GM18907 (cell line): Measurements from ENCODE around the gene RAF1.
"Not testable (repeated sequence)": the region's sequence is repeated elsewhere in the genome, so short reads cannot be mapped to it uniquely, and the experiment has no call there.

Experiments
- ATAC-seq: cut with Tn5 transposase; IDR thresholded peaks from one replicate; pipeline ENCODE4 v1.9.1; 2021; ENCODE audit warnings: mild to moderate bottlenecking, moderate library complexity; ENCODE audit not compliant: unreplicated experiment

RAF1 gene

DNA sequence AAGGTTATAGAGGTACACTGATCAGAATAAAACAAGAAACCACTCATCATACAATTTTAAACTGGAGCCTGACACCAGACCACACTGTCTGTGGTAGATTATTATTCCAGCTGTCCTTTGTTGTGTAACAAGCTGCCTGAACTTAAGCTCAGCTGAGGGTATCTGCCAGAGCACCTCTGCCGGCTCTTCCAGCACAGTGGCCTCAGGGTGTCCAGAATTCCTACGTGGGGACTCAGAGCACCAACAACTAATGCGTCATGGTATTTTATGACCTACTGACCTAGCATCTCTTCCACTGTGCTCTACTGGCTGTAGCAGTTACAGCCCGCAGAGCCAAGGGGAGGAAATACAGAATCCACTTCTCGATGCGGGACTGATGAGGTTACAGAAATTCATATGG is 15.6 kb upstream of the RAF1 start:
- ATAC-seq = no peak

DNA sequence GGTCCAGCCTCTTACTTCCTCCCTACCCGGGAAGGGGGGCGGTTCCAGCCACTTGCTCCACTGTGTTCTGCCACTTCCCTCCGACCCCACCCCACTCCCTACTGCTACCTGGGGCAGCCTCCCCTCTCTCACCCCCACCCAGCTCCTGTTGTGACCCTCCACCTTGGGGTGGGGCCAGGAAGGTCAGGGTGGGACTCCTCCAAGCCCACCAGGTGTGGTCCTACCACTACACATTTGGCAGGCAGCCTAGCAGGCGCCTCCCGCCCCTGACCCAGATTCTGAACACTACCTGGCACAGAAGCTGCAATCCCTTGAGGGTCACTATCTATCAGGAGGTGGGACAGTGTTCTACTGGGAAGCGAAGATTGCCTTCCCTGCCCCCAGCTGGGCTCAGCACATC is 13.7 kb upstream of the RAF1 start:
- no peak for ATAC-seq

DNA sequence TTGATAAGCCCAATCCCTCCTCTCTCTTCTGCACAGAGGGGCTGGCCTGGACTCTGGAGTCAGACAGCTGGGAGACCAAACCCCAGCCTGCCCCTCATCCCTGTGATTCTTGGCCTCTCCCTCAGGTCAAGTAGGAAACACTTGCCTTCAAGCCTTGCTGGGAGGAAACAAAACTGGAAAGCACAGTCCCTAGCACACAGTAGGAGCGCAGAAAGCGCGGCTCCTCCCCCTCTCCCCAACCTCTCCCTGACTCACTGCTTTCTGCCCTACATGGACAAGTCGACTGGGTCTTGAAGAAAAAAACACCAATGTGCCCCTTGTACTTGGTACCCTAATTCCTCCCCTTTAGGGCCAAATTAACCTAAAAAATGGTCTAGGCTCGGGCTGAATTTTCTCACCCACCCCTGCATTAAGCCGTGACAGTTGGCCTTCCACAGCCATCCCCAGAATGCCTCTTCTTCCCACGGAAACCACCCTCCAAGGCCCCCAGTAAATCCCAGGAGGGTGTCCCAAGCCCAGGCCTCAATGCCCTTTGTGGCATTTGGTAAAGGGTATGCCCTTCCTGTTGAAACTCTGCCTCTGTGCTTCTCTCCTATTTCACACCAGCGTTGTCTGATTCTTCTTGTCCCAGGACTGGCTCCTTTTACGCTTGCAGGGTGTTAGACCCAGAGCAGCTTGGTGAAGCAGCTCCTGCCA is 11.3 kb upstream of the RAF1 start:
- ATAC-seq = no peak

DNA sequence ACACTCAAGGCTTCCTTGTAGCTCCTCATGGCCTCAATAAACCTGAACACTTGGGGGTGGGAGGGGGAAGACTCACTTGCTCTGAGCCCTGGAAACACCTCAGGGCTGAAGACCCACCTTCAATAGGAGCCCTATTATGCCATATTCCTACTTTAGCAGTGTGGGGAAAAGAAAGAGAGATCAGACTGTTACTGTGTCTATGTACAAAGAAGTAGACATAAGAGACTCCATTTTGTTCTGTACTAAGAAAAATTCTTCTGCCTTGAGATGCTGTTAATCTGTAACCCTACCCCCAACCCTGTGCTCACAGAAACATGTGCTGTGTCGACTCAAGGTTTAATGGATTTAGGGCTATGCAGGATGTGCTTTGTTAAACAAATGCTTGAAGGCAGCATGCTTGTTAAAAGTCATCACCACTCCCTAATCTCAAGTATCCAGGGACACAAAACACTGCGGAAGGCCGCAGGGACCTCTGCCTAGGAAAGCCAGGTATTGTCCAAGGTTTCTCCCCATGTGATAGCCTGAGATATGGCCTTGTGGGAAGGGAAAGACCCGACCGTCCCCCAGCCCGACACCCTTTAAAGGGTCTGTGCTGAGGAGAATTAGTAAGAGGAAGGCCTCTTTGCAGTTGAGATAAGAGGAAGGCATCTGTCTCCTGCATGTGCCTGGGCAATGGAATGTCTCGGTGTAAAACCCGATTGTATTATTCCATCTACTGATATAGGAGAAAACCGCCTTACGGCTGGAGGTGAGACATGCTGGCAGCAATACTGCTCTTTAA is 10.2 kb upstream of the RAF1 start:
- not testable (repeated sequence) for ATAC-seq

DNA sequence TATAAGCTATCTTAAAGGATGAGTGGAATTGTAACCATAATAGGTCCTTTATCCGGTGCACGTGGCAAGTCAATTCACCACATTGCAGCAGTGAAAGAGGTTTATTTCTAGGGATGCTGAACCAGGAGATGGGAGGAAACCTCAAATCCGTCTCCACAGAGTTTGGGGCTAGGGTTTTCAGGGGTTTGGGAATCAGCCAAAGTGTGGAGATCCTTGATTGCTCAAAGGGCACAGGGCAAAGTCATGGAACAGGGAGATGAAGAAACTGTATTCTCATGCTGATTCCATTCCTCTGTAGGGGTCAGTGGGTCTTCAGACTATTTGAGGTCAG is 7.2 kb upstream of the RAF1 start:
- ATAC-seq = no peak

DNA sequence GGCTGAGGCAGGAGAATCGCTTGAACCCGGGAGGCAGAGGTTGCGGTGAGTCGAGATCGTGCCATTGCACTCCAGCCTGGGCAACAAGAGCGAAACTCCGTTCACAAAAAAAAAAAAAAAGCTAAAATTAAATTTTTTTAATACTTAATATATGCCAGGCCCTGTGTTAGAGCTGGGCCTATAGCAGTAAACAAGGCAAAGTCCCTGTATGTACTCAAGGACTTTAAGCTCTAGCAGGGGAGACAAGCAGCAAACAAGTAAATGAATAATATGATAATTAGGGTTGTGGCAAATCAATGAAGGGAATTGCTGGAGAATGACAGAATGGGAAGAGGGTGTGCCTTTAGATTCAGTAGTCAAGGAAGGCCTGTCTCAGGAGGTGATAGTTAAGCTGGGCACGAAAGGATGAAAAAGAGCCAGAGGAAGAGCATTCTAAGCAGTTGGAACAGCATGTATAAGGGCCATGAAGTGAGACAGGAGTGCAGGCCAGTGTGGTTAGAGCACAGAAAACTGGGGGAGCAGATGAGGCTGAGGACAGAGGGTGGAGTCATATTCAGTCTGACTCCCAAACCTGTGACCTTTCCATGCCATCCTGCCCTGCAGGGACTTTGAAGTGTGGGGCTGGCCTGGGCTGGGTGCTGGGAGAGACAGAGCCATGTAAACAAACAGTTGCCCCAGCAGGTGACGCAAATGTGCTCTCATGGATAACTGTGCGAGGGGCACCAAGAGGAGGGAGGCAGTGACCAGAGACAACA is 6.6 kb upstream of the RAF1 start:
- no peak for ATAC-seq

DNA sequence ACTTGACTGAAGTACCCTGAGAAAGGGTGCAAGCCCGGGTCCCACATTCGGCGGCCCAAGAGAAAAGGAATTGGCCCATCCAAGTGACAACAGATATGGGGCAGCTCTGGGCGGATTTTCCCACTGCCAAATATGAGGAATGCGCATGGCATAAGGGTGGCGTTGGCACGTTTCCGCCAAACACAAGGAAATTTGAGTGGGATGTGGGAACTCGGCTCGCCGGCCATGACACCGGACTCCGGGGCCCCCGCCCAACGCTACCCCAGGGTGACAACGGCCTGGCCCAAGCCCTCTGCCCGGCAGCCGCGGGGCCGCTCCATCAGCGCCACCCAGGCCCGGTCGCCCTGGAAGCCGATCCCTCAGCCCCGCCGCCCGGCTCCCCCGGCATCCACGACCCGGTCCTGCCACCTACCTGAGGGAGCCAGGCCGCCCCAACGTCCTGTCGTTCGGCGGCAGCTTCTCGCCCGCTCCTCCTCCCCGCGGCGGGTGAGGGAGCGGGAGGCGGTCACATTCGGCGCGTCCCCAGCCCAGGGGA is 449 bp downstream of the RAF1 start:
- peak; percentile 49 for ATAC-seq

DNA sequence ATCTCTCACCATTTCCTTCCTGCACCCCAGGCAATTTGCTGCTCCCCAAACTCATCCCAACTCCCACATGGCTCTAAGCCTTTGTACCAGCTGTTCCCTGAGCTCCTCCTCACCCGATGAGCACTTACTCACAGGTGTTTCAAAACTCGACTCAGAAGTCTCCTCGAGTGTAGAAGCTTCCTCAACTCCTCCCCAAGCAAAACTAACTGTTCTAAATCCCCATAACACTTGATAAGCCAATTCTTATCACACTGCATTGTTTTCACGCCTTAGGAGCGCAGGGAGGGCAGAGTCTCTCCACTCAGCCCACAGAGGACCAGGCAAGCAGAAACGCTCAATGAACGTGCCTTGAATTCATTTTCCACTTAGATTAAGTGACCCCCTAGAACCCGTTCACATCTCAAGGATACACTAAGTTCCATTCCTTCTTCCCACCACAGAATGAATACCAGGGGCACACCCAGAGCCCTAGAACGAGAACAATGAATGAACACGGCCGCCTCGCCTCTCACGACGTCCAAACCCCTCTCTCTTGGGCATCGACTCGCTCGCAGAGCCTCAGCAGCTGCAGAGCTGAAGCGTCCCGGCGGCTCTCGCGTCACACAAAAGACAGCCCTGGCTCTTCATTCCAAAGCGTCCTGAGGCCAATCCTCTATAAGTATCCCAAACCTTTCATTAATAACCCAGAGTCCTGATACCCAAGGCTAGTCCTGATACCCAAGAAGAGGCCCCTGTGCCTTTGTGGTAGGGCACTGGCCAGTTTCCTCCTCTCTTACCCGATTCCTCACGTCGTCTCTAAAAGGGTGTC is 1.1 kb downstream of the RAF1 start:
- ATAC-seq = no peak

DNA sequence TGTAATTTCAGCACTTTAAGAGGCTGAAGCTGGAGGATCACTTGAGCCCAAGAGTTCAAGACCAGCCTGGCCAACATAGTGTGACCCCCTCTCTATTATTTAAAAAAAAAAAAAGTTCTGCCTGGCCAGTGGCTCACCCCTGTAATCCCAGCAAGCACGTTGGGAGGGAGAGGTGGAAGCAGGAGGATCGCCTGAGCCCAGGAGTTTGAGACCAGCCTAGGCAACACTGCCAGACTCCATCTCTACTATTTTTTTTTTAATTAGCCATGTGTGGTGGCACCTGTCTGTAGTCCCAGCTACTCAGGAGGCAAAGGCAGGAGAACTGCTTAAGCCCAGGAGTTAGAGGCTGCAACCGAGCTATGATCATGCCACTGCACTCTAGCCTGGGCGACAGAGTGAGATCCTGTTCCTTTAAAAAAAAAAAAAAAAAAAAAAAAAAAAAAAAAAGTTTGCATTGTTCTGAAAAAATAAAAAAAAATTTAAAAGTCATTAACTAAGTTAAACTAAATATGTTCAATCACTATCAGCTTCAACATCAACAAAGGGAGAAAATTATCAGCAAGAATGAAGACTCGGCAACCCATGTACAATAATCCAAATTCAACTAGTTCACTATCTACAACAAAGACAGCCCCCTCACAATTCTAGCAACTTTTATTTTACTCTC is 1.9 kb downstream of the RAF1 start:
- no peak for ATAC-seq

DNA sequence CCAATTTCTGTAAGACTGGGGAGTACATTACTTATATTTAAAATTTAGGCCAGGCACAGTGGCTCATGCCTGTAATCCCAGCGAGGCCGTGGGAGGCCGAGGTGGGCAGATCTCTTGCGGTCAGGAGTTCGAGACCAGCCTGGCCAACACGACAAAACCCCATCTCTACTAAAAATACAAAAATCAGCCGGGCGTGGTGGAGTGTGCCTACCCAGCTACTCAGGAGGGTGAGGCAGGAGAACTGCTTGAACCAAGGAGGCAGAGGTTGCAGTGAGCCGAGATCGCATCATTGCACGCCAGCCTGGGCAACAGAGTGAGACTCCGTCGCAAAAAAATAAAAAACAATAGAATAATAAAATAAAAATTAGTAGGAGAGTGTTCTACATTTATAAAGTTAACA is 2.5 kb downstream of the RAF1 start:
- ATAC-seq = not testable (repeated sequence)

DNA sequence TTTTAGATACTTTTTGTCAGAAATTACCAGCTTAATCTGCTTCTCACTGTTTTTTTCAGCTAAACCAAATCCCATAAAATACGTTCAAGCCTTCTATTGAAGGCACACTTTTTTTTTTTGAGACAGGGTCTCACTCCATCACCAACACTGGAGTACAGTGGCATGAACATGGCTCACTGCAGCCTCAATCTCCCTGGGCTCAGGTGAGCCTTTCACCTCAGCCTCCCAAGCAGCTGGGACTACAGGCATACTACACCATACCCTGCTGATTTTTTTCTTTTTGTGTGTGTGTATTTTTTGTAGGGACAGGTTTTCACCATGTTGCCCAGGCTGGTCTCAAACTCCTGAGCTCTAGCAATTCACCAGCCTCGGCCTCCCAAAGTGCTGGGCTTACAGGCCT is 3.7 kb downstream of the RAF1 start:
- ATAC-seq = no peak

DNA sequence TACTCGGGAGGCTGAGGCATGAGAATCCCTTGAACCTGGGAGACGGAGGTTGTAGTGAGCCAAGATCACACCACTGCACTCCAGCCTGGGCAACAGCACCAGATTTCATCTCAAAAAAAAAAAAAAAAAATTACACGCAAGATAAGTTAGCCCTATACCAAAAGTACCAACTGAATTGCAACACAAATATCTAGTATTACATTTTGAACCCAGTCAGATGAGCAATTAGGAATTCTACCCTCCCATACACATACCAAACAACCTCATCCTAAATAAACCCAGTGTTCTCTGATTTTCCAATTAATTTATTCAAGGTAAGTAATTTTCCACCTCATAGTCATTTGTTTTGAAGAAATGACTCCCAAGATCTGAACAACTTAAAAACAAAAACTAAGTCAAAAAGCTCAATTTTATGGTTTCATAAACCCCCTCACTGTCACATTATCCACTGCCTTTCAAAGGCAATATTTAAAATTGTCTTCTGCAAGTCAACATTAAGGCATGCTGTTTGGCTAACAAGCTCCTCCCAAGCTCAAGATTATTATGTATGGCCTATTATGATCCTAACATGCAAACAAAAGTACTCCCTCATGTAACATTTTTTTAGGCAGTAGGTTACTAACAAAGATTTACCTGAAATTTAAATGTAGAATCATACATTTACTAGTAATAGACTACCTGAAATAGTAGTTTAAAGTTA is 4.5 kb downstream of the RAF1 start:
- no peak for ATAC-seq

DNA sequence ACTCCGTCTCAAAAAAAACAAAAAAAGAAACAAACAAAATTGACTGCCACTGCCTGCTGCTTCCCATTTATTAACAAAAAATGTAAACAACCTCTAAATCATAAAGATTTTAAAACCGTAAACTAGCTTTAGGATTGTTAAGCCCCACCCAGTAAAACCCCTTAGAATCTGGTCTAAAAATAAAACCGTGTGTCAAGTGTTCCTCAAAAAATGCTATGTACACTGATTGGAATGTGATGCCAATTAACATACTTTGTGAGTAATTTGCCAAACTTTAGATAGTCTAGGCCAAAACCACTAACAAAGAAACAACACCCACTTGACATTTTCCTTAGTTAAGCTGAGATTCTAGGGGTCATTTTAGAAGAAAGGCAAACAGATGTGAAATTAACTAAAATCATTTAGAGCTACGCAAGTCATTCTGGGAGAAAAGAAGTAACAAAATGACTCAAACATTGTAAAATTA is 5.3 kb downstream of the RAF1 start:
- ATAC-seq = no peak

DNA sequence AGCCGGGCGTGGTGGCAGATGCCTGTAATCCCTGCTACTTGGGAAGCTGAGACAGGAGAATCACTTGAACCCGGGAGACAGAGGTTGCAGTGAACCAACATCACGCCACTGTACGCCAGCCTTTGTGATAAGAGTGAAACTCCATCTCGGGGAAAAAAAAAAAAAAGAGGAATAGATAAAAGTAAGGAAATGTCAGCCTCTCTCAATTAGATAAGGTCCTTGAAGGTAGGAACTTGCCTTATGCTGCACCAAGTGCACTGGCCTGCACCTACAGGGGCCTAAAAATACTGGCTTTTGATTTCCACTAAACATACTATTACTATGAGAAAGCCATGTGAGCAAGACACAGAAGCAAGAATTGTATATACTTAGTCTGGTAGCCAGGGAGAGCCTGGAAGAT is 7.1 kb downstream of the RAF1 start:
- no peak for ATAC-seq

DNA sequence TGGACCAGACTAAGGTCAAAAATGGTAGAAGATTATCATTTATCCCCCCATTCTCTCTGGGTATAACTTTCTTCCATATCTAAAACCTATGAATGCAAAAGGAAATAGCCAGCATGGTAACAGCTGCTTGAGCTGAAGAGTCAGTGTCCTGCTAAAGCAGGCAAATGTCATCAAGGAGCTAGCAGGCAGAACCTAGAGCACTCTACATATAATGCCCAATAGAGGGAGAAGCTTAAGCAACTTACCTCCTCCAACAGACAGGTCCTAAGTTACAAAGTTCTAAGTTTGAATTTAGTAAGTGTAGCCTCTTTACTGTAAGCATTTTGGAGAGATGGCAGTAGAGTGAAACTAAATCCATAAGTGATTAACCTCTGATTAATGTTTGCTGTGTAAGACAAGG is 7.7 kb downstream of the RAF1 start:
- ATAC-seq = no peak

DNA sequence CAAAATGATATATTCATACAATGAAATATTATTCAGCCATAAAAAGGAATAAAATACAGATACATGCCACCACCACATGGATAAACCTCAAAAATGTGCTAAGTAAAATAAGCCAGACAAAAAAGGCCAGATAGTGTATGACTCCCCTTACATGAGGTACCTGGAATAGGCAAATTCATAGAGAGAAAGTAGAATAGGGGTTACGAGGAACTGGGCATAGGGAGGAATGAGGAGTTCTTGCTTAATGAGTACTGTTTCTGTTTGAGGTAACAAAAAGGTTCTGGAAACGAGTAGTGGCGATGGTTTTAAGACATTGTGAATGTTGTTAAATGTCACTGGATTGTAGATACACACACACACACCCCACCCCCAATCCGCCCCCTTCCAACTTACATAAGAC is 8.2 kb downstream of the RAF1 start:
- ATAC-seq = no peak

DNA sequence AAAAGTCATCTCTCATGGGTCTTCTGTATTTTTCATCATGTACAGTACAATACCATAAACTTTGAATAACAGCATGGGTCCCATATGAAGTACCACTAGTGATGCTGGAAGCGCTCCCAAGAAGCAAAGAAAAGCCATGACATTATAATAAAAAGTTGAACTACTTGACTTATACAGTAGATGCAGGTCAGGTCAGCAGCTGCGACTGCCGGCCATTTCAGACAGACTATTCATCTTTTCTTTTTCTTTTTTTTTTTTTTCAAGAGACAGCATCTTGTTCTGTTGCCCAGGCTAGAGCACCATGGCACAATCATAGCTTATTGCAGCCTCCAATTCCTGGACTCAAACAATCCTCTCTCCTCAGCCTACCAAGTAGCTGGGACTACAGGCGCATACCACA is 10.2 kb downstream of the RAF1 start:
- ATAC-seq = no peak

DNA sequence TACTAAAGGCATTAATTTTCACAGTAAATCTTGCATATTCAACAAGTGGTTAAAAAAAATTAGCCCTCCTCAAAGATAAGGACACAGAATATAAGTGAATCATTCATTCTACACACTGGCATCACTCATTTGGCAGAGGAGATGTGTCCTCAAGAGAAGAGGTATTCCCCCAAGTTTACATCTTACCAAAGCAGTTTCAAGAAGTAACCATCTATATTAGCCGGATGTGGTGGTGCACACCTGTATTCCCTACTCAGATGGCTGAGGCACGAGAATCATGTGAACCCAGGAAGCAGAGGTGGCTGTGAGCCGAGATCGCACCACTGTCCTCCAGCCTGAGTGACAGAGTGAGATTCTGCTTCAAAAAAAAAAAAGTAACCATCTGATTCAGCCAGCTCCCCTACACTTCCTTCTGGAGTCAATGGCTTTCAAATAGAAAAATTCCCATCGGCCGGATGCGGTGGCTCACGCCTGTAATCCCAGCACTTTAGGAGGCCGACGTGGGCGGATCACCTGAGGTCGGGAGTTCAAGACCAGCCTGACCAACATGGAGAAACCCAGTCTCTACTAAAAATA is 15.4 kb downstream of the RAF1 start:
- peak; percentile 49 for ATAC-seq

DNA sequence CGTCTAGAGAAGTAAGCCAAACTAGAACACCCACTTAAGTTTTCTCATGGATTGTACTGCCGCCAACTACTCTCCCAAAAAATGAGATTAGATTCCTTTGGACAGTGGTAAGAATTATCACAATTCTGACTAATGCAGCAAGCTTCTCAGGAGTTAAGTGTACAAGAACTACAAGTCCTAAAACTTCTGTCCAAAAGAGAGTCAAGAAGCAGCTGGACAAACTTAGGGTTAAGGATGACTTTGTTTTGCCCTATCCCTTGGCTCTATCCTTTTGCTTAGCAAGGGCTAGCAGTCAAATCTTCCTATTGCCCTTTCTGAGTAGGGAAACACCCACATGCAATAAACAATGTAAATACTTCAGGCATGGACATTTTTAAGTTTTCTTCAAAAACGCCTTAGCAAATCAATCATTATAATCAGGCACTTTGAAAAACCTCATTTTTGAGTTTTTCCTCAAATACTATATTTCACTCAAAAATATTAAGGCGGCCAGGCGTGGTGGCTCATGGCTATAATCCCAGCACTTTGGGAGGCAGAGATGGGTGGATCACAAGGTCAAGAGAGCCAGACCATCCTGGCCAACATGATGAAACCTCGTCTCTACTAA is 19.5 kb downstream of the RAF1 start:
- no peak for ATAC-seq
